HG03521 (cell line): ENCODE measurements around the gene ZNF429.
"Not testable (repeated sequence)": the region's sequence is repeated elsewhere in the genome, so short reads cannot be mapped to it uniquely, and the experiment has no call there.

Experiments used
- ATAC-seq: cut with Tn5 transposase; IDR thresholded peaks from one replicate; pipeline ENCODE4 v1.9.1; 2021; ENCODE audit warnings: mild to moderate bottlenecking, moderate library complexity; ENCODE audit not compliant: unreplicated experiment

Gene ZNF429

DNA sequence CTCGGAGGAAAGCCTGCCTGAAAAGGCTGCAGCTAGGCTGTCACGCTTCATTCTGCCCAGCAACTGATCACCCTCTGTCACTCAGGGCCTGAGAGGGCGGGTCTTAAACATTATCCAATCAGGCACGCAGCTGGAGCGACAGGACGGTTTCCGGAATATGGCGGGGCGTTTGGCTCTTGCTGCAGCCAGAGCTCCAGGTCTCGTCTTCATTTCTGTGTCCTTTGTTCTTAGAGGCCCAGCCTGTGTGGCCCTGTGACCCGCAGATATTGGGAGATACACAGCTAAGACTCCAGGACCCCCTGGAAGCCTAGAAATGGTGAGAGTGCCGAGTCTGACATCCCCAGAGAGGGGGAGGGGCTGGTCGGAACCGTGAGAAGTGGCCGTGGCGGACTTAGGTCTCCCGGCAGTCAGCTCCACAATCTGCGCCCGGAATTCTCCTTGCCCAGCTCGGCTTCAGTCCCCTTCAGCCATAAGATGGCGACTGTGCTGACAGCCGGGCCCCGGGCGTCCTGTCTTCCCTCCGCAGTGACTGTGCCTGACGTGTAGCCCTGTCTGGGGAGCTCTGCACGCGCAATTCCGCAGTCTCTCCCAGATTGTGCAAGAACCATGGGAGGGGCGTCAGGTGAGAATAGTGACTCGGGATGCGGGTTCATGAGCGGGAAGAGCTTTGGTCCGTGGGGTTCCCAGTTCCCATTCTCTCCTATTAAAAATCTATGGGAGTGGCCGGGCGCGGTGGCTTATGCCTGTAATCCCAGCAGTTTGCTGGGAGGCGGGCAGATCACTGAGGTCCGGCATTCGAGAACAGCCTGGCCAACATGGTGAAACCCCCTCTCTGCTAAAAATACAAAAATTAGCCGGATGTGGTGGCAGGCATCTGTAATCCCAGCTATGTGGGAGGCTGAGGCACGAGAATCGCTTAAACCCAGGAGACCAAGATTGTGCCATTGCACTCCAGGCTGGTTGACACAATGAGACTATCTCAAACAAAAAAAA, at the start of gene ZNF429:
Gene ZNF429, plus strand, starts transcription at position 144 of the 993 bp plus-strand sequence. Its CDS starts 170 bp downstream, at position 314.
- ATAC-seq = peak; percentile 99

DNA sequence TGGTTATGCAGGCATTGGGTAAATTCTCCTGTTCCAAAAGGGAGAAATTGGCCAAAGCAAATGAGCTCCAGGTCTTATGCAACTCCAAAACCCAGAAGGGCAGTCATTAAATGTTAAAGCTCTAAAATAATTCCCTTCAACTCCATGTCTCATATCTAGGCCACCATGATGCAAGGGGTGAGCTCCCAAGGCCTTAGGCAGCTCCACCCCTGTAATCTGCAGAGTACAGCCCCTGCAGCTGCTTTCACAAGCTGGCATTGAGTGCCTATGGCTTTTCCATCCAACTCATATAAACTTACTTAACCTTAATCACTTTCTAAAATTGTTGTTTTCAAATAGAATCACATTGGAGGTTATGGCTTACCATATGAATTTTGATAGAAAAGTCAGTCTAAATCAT, 44.7 kb upstream of the ZNF429 start:
- ATAC-seq = no peak

DNA sequence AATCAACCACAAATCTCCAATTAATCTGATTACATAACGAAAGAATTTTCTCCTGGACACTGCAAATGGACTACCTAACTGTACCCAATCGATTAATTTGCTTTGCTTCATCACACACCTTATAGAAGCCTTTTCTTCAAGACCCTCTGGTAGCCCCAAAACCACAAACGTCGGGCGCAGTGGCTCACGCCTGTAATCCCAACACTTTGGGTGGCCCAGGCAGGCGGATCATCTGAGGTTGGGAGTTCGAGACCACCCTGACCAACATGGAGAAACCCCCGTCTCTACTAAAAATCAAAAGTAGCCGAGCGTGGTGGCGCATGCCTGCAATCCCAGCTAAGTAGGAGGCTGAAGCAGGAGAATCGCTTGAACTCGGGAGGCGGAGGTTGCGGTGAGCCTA, 42.9 kb upstream of the ZNF429 start:
- no peak for ATAC-seq

DNA sequence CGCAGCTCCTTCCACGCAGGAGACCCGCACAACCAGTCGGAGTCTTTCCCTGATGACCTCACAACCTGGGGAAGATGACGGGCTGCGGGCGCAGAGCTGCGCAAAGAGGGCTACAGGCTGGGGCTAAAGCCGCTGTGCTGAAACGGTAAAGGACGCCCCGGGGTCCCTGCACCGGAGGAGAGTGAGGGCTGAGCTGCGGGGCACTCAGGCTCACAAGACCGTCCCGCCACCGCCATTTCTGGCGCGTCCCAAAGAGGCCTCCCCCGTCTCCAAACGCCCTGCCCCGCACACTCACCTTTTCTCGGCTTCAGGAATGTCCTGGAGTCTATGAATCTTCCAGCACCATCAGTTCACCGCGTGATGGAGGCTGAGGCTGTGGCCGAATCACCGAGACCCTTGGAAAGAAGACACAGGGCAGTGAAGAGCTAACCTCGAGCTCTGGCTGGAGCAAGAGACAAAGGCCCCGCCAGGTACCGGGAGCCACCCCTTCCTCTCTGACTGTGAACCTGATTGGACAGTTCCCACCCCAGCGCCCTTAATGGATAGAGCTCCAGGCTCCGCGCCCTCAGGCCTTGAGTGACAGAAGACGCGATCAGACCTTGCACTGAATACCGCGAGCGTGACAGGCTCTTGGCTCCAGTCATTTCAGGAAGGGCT, 41.8 kb upstream of the ZNF429 start:
- no peak for ATAC-seq

DNA sequence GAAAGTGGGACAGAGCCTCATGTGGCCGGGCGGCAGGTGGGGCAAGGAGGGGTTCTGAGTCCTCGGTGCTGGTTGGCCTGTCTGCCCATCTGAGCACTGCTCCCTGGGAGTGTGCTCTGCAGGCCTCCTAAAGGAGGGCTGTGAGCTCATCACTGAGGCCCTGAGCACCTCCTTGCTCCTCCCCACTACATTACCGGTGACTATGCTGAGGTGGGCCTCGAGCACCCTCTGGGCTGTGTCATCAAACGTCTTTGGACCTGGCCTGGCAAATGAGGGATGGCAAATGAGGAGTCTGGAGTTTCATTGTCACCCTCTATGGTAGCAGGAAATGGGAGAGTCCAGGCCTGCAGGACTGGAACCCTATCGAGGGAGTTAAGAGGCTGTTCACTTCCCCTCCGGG, 38.8 kb upstream of the ZNF429 start:
- ATAC-seq = no peak

DNA sequence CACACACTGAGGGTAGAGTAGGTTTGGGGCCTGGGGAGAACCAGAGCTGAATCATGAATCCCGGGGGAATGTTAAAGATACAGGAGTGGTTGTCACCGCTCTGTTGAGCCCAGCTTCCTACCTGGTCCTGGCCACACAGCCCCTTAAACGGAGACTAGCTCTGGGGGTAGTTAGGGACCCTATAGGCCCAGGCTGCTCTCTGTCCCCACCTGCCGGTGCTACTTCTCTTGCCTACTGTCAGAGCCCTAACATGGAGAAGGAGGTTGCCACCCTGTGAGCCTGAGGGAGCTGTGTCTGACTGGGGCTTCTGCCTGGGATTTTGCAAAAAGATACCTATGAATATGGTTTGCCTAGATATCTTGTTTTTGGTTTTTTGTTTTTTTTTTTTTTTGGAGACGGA, 36.6 kb upstream of the ZNF429 start:
- ATAC-seq = no peak

DNA sequence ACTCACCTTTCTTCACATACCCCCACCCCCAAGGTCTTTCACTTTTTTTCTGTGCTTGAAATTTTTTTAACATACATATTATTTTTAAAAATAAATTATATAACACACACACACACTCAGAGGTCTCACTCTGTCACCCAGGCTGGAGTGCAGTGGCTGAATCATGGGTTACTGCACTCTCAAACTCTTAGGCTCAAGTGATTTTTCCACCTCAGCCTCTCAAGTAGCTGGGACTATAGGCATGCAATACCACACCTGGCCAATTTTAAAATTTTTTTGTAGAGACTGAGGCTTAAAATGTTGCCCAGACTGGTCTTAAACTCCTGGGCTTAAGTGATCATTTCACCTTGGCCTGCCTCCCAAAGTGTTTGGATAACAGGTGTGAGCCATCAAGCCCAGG, 32.9 kb upstream of the ZNF429 start:
- ATAC-seq = no peak

DNA sequence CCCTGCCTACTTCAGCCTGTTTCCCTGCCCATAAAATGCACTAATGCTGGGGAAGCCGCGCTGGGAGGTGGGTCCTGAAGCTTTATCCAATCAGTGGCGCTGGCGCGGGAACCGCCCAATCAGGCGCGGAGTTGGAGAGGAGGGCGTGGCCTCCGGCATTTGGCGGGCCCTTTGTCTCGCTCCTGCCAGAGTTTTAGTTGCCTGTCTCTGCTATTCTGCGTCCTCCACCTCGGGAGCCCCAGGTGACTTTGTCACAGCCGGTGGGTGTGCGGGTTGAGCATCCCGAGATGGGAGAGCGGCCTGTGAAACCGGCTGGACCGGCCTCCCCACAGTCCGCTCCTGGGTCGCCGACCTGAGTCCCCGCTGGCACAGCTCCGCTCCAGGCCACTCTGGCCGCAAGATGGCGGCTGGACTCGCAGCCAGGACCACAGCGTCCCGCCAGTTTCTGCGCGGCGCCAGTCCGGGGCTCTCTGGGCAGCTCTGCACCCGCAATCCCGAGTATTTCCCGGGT, 30.7 kb upstream of the ZNF429 start:
- peak; percentile 81 for ATAC-seq

DNA sequence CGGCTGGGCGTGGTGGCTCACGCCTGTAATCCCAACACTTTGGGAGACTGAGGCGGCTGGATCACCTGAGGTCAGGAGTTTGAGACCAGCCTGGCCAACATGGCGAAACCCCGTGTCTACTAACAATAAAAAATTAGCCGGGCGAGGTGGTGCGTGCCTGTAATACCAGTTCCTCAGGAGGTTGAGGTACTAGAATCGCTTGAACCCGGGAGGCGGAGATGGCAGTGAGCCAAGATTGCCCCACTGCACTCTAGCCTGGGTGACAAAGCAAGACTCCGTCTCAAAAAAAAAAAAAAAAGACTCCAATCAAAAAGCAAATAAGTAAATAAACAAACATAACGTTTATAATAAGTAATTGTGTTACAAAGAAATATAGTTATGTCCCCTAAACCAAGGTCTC, 23.0 kb upstream of the ZNF429 start:
- ATAC-seq = not testable (repeated sequence)

DNA sequence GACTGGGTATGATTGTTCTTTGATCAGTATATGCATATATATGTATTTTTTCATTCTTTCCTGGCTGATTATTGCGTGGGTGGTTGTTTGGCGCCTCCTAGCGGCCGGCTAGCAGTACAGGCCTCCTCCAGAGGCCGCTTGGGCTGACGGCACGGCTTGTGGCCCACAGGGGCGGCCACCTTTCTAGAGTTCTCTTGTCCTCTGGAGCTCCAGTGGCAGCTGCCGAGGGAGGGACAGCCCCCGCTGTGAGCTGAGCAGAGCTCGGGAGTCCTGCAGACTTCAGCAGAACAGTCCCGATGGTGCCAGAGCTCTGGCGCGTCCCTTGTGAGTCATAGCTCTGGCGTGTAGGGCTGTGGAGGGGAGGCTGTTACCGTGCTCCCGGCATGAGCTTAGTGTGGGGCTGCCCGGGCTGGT, 22.5 kb upstream of the ZNF429 start:
- no peak for ATAC-seq

DNA sequence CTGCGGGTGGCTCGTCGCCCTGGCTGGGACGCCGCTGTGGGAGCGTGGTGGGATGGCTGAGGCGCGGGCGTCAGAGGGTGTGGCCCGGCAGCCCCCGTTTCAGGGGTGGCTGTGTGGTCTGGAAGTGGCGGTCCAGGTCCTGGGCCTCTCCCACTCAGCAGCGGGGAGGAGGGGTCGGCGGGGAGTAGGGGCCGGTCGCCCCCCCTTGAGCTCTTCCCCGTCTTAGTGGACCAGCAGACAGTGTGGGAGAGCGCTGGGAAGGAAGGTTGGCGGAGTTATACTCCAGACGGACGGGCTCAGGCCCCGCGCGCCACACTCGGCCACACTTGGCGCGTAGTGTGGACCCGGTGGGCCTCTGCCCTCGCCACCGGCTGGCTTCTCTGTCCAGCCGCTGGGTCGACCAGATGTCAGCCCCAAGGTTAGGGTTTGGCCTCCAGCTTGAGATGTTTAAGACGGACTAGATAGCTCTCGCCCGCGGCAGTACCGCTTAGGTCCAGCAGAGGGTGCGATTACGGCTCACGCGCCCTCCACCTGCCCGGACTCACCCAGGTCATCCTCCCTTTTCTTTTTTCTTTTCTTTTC, 21.7 kb upstream of the ZNF429 start:
- ATAC-seq = peak; percentile 75

DNA sequence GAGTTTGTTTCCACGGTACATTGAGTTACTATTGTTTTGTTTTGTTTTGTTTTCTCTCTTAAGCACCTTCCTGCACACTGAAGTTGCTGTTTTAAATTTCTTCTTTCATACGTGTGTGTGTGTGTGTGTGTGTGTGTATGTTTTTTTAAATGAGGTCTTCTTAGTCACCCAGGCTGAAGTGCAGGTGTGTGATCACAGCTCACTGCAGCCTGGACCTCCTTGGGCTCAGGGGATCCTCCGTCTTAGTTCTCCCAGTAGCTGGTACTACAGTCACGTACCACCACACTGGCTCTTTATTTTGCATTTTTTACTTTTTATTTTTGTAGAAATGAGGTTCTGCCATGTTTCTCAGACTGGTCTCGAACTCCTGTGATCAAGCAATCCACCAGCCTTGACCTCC, 20.8 kb upstream of the ZNF429 start:
- no peak for ATAC-seq

DNA sequence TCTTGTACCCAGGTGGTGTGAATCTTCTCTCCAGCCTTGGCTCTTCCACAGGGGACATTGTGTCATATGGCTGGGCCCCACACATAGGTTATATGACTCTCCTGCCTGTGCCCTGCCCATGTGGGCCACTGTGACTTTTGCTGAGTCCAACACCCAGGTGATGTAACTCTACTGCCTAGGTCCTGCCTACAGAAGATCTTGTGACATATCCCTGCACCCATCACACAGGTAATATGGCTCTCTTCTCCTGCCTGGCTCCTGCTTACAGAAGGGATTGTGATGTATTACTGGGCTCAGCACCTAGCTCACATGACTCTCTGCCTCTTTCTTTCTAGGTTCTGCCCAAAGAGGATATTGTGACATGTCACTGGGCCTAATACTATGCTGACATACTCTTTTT, 19.5 kb upstream of the ZNF429 start:
- ATAC-seq = no peak

DNA sequence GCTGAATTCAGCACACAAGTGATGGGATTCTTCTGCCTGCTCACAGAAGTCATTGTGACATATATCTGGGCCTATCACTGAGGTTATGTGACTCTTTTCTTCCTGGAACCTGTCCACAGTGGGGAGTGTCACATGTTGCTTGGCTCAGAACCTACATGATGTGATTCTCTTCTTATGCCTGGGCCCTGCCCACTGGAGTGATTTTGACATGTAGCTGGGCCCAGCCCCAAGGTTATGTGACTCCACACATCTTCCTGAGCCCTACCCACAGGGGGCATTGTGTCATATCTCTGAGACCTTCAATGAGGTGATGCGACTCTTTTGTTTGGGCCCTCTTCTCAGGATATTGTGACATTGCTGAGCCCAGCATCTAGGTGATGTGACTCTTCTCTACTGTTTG, 17.4 kb upstream of the ZNF429 start:
- no peak for ATAC-seq

DNA sequence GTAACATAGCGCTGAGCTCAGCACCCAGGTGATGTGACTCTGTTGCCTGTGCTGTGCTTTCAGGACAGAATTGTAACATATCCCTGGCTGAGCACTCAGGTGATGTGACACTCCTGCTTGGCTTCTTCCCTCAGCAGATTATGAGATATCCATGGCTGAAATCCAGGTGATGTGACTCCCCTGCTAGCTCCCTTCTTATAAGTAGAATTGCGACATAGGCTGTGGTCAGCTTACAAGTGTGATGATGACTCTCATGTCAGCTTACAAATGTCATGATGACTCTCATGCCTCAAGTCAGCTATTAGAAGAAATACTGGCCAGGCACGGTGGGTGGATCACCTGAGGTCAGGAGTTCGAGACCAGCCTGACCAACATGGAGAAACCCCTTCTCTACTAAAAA, 14.3 kb upstream of the ZNF429 start:
- no peak for ATAC-seq

DNA sequence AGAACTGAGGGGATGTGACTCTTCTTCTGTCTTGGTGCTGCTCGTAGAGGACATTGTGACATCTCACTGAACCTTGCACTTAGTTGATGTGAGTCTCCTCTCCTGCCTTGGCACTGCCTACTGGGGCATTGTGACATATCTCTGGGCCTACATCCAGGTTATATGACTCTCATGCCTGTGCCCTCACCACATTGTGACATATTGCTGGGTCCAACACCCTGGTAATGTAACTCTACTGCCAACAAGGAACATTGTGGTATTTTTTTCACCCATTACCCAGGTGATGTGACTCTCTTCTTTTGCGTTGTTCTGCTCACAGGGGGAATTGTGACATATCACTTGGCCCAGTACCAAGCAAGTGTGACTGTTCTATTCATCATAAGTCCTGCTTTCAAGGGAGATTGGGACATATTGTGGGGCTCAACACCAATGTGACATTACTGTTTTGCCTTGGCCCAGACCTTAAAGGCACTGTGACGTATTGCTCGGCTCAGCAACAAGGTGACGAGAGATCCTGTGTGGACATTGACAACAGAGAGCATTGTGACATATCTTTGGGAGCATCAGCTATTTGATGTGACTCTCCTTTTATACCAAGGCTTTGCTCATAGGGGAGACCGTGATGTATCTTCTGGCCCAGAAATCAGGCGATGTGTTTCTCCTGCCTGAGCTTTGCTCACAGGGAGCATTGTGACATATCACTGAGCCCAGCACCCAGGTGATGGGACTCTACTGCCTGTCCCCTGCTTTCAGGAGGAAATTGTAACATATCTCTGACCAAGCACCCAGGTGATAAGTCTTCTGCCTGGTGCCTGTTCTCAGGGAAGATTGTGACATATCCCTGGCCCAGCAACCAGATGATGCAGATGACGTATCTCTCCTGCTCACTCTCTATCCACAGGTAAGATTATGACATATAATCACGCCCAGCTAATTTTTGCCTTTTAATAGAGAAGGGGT, 12.2 kb upstream of the ZNF429 start:
- no peak for ATAC-seq

DNA sequence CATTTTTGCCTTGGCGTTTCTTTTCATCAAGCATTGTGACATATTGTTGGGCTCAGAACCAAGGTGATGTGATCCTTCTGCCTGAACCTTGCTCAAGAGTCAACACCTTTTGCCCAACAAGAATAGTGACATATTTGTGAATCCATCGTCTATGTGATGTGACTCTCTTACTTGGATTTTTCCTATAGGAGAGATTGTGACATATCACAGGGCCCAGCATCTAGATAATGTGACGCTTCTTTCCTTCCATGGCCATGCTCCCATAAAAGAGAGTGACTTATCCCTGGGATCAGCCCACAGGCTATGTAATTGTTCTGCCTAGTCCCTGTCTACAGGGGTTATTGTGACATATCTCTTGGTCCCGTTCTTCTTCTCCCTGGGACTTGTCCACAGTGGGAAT, 8.5 kb upstream of the ZNF429 start:
- no peak for ATAC-seq

DNA sequence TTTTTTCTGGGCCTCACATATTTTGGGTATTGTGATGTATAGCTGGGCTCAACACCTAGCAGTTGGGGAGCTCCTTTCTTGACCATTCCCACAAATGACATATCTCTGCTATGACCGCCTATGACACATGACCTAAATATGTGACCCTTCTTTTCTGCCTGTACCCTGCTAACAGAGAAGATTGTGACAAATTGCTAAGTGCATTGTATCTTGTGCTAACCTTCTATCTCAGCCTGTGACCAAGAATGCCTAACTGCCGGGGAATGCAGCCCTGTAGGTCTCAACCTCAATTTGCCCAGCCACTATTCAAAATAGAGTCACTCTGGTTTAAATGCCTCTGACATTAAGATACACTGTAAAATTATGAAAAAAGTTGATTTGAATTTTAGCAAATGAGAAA, 6.8 kb upstream of the ZNF429 start:
- no peak for ATAC-seq

DNA sequence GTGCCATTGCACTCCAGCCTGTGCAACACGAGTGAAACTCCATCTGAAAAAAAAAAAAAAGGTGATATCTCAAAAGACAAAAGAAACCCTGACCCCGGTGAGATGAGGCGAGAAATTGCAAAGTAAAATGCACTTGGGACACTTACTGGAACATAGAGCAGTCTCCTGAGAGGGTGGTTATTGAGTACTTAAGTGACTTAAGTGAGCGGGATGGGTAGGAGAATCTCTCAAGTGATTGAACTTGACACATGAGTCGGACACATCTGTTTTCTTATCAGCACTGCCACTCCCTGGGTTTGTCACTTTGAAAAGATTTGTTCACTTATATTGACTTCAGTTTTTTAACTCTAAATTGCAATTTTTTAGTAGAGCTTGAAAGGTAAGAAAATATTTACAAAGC, 2.8 kb downstream of the ZNF429 start:
- ATAC-seq = no peak

DNA sequence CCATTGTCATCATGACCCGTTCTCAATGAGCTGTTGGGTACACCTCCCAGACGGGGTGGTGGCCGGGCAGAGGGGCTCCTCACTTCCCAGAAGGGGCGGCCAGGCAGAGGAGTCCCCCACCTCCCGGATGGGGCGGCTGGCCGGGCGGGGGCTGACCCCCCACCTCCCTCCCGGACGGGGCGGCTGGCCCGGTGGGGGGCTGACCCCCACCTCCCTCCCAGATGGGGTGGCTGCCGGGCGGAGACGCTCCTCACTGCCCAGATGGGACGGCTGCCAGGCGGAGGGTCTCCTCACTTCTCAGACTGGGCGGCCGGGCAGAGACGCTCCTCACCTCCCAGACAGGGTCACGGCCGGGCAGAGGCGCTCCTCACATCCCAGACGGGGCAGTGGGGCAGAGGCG, 5.7 kb downstream of the ZNF429 start:
- ATAC-seq = not testable (repeated sequence)
